H1 (cell line): ENCODE measurements around the gene LRRK1. TPM values are rescaled to one million over a fixed set of nuclear protein-coding genes. Genes with fewer than 3 reads are reported as not detected.

Experiments
- CTCF ChIA-PET: fragments of 300-600 bp; sonication (Branson Sonifier 250); formaldehyde crosslinking; loops from one replicate; lab custom pipeline; 2021; ENCODE audit not compliant: partially characterized antibody; lab: Charles Lee
- POLR2A ChIA-PET: fragments of 300-600 bp; sonication (Branson Sonifier 250); formaldehyde crosslinking; loops from one replicate; lab custom pipeline; 2021; ENCODE audit warnings: inconsistent platforms; ENCODE audit not compliant: partially characterized antibody; lab: Charles Lee
- DNase-seq, 2 experiments: peaks; one replicate each; pipeline versions ENCODE4 v3.0.0 to v3.0.0-alpha.2; 2010 to 2022; ENCODE audit warnings: low spot score in 2 of 2, low read depth in 1 of 2, mixed read lengths in 1 of 2
- FAIRE-seq: peaks from 2 replicates; lab custom pipeline; 2011; peaks lifted over from hg19 to GRCh38; lab: Jason Lieb, UNC
- H2AFZ ChIP-seq: 2 replicates; pipeline ENCODE4 v1.8.1; 2012; ENCODE audit warnings: low read length, inconsistent platforms
- H2AK5ac ChIP-seq: 2 replicates; pipeline ENCODE4 v1.6.1; 2013; ENCODE audit warnings: low read depth, low read length
- H2BK120ac ChIP-seq: replicated peaks from 2 replicates; pipeline ENCODE3; 2013; ENCODE audit warnings: low read depth, low read length, inconsistent platforms
- H2BK12ac ChIP-seq: 2 replicates; pipeline ENCODE4 v1.6.1; 2013; ENCODE audit warnings: low read depth, low read length
- H2BK15ac ChIP-seq: 2 replicates; pipeline ENCODE4 v1.6.1; 2013; ENCODE audit warnings: low read length
- H2BK20ac ChIP-seq: 2 replicates; pipeline ENCODE4 v1.6.1; 2013; ENCODE audit warnings: low read length
- H2BK5ac ChIP-seq: 2 replicates; pipeline ENCODE4 v1.6.1; 2013; ENCODE audit warnings: low read depth, low read length
- H3K14ac ChIP-seq: 2 replicates; pipeline ENCODE4 v1.6.1; 2013; ENCODE audit warnings: inconsistent platforms; ENCODE audit not compliant: insufficient read length
- H3K18ac ChIP-seq: 2 replicates; pipeline ENCODE4 v1.6.1; 2013; ENCODE audit warnings: low read length; ENCODE audit errors: extremely low read depth
- H3K23ac ChIP-seq: 2 replicates; pipeline ENCODE4 v1.6.1; 2013; ENCODE audit warnings: inconsistent platforms; ENCODE audit not compliant: insufficient read length
- H3K23me2 ChIP-seq: 2 replicates; pipeline ENCODE4 v1.6.1; 2013; ENCODE audit warnings: low read depth, low read length
- H3K27ac ChIP-seq: 2 replicates; pipeline ENCODE4 v1.6.1; 2011; ENCODE audit warnings: low read depth, low read length, inconsistent platforms
- H3K27me3 ChIP-seq, 4 experiments: replicated peaks in 1 of 4; 1 replicate in 1 of 4; 2 replicates in 3 of 4; pipeline versions ENCODE4 v1.6.1 to v1.8.1; 2011 to 2013; ENCODE audit warnings: low read length in 3 of 4, mild to moderate bottlenecking in 3 of 4, inconsistent platforms in 2 of 4, mixed read lengths in 2 of 4, moderate library complexity in 1 of 4; ENCODE audit not compliant: control insufficient read depth in 3 of 4, insufficient read depth in 3 of 4; ENCODE audit errors: extremely low read depth in 1 of 4
- H3K36me3 ChIP-seq, 4 experiments: 2 replicates each; pipeline versions ENCODE4 v1.6.1 to v1.8.1; 2011 to 2013; ENCODE audit warnings: mild to moderate bottlenecking in 4 of 4, low read length in 3 of 4, moderate library complexity in 2 of 4, control low read depth in 1 of 4, inconsistent platforms in 1 of 4; ENCODE audit not compliant: insufficient read depth in 4 of 4, control insufficient read depth in 2 of 4
- H3K4ac ChIP-seq: replicated peaks from 2 replicates; pipeline ENCODE3; 2013; ENCODE audit warnings: low read length, low read depth, mixed read lengths, inconsistent platforms; ENCODE audit not compliant: insufficient read length
- H3K4me1 ChIP-seq, 4 experiments: replicated peaks in 1 of 4; 1 replicate in 1 of 4; 2 replicates in 3 of 4; pipeline versions ENCODE4 v1.6.1 to v1.8.1; 2011 to 2013; ENCODE audit warnings: low read length in 3 of 4, inconsistent platforms in 2 of 4, mixed read lengths in 1 of 4; ENCODE audit not compliant: insufficient read depth in 4 of 4, control insufficient read depth in 3 of 4
- H3K4me2 ChIP-seq, 2 experiments: 2 replicates each; pipeline versions ENCODE4 v1.6.1 to v1.8.1; 2011 to 2013; ENCODE audit warnings: low read depth in 2 of 2, low read length in 2 of 2, control low read depth in 1 of 2, inconsistent platforms in 1 of 2, mild to moderate bottlenecking in 1 of 2; ENCODE audit not compliant: insufficient read depth in 1 of 2
- H3K4me3 ChIP-seq, 4 experiments: fragments of 200-600, 300-600 bp in 1 of 4; sonication (generic), shearing (Covaris generic), sonication (Bioruptor Twin) in 1 of 4; 2 replicates each; pipeline versions ENCODE4 v1.5.1 to v1.8.1; 2011 to 2016; ENCODE audit warnings: low read length in 4 of 4, low read depth in 3 of 4, control low read depth in 2 of 4, inconsistent platforms in 2 of 4, mild to moderate bottlenecking in 2 of 4, mixed read lengths in 1 of 4, moderate library complexity in 1 of 4; ENCODE audit not compliant: insufficient read depth in 2 of 4; ENCODE audit errors: extremely low read depth in 1 of 4
- H3K56ac ChIP-seq: replicated peaks from 2 replicates; pipeline ENCODE3; 2013; ENCODE audit warnings: low read depth, mild to moderate bottlenecking, mixed read lengths, low read length, inconsistent platforms; ENCODE audit not compliant: insufficient read length
- H3K79me1 ChIP-seq: 2 replicates; pipeline ENCODE4 v1.6.1; 2013; ENCODE audit warnings: low read depth, low read length, control low read depth
- H3K79me2 ChIP-seq, 2 experiments: 2 replicates each; pipeline versions ENCODE4 v1.6.1 to v1.8.1; 2012 to 2013; ENCODE audit warnings: low read length in 2 of 2, mild to moderate bottlenecking in 2 of 2, inconsistent platforms in 1 of 2; ENCODE audit not compliant: insufficient read depth in 2 of 2, control insufficient read depth in 1 of 2
- H3K9ac ChIP-seq, 4 experiments: replicated peaks in 1 of 4; 1 replicate in 1 of 4; 2 replicates in 3 of 4; pipeline versions ENCODE4 v1.6.1 to v1.8.1; 2011 to 2013; ENCODE audit warnings: low read depth in 3 of 4, low read length in 3 of 4, control low read depth in 2 of 4, mild to moderate bottlenecking in 2 of 4, moderate library complexity in 2 of 4, inconsistent platforms in 1 of 4; ENCODE audit errors: extremely low read depth in 1 of 4
- H3K9me3 ChIP-seq, 2 experiments: 2 replicates each; pipeline versions ENCODE4 v1.6.1 to v1.8.1; 2012 to 2013; ENCODE audit warnings: mild to moderate bottlenecking in 2 of 2, moderate library complexity in 2 of 2, control low read depth in 1 of 2, inconsistent platforms in 1 of 2, low read depth in 1 of 2, low read length in 1 of 2, mixed read lengths in 1 of 2; ENCODE audit not compliant: insufficient read depth in 2 of 2
- H4K20me1 ChIP-seq, 2 experiments: replicated peaks in 1 of 2; 2 replicates each; pipeline versions ENCODE3 to v1.8.1; 2011 to 2013; ENCODE audit warnings: inconsistent platforms in 2 of 2, low read length in 2 of 2, mild to moderate bottlenecking in 1 of 2; ENCODE audit not compliant: insufficient read depth in 2 of 2, control insufficient read depth in 1 of 2
- H4K5ac ChIP-seq: 2 replicates; pipeline ENCODE4 v1.6.1; 2013; ENCODE audit warnings: low read length, low read depth, mixed read lengths, inconsistent platforms; ENCODE audit not compliant: insufficient read length
- H4K8ac ChIP-seq: 2 replicates; pipeline ENCODE4 v1.8.0; 2013; ENCODE audit warnings: mild to moderate bottlenecking, moderate library complexity, low read length, inconsistent platforms; ENCODE audit not compliant: insufficient read depth; ENCODE audit errors: extremely low read depth
- H4K91ac ChIP-seq: replicated peaks from 2 replicates; pipeline ENCODE3; 2013; ENCODE audit warnings: low read length, mixed read lengths, inconsistent platforms; ENCODE audit not compliant: insufficient read length
- ATF2 ChIP-seq: IDR thresholded peaks from 2 replicates; pipeline ENCODE4 v1.6.1; 2012; ENCODE audit warnings: low read length, inconsistent platforms
- CBX8 ChIP-seq: fragments of 300-800, 300-1000 bp; sonication (generic); IDR thresholded peaks from 2 replicates; pipeline ENCODE4 v1.7.1; 2016; ENCODE audit warnings: low read depth, low read length, borderline replicate concordance
- CREB1 ChIP-seq: IDR thresholded peaks from 2 replicates; pipeline ENCODE4 v1.6.1; 2012; ENCODE audit warnings: inconsistent platforms
- E2F6 ChIP-seq: IDR thresholded peaks from 2 replicates; pipeline ENCODE4 v1.6.1; 2012; ENCODE audit warnings: inconsistent platforms
- GABPA ChIP-seq: IDR thresholded peaks from 2 replicates; pipeline ENCODE4 v1.6.1; 2011; ENCODE audit warnings: mild to moderate bottlenecking, low read length, moderate library complexity, borderline replicate concordance; ENCODE audit not compliant: insufficient read depth
- KDM1A ChIP-seq: fragments of 200-600, 300-600 bp; sonication (generic); IDR thresholded peaks from 2 replicates; pipeline ENCODE4 v1.7.1; 2016; ENCODE audit warnings: mild to moderate bottlenecking, low read length, borderline replicate concordance
- KDM4A ChIP-seq: IDR thresholded peaks from one replicate; pipeline ENCODE4 v1.7.1; 2012; ENCODE audit warnings: low read depth, mild to moderate bottlenecking, moderate library complexity, low read length, inconsistent platforms; ENCODE audit not compliant: severe bottlenecking
- KDM5A ChIP-seq: fragments of 200-600 bp; IDR thresholded peaks from 2 replicates; pipeline ENCODE4 v1.7.1; 2012; ENCODE audit warnings: mild to moderate bottlenecking, low read length, inconsistent platforms, mixed read lengths
- MAFK ChIP-seq: IDR thresholded peaks from 2 replicates; pipeline ENCODE4 v1.6.1; 2012; ENCODE audit warnings: low read depth, mild to moderate bottlenecking, improper control_type of control experiment, low read length
- SIN3A ChIP-seq, 2 experiments: IDR thresholded peaks in 1 of 2; conservative IDR thresholded peaks in 1 of 2; 2 replicates each; pipeline ENCODE4 v1.6.1; 2011 to 2012; ENCODE audit warnings: low read length in 2 of 2, improper control_type of control experiment in 1 of 2, low read depth in 1 of 2, mild to moderate bottlenecking in 1 of 2
- SIRT6 ChIP-seq: IDR thresholded peaks from one replicate; pipeline ENCODE4 v1.7.1; 2012; ENCODE audit warnings: low read length, inconsistent platforms
- TCF12 ChIP-seq: IDR thresholded peaks from 2 replicates; pipeline ENCODE4 v1.6.1; 2011; ENCODE audit warnings: low read depth, mild to moderate bottlenecking, low read length
- WGBS, 2 experiments: shearing (Covaris generic) in 1 of 2; methylation state at CpG; one replicate each; pipeline versions ENCODE4 v1.1.6 to v1.1.7; 2013 to 2015; ENCODE audit warnings: low lambda C conversion rate in 2 of 2, mixed read lengths in 2 of 2, inconsistent platforms in 1 of 2, low coverage in 1 of 2, missing lambda C conversion rate in 1 of 2; ENCODE audit not compliant: insufficient replicate concordance in 2 of 2, insufficient coverage in 1 of 2, insufficient read length in 1 of 2; ENCODE audit errors: extremely low coverage in 1 of 2, missing lambda C conversion rate in 1 of 2; 5-methylcytosine and 5-hydroxymethylcytosine counted together
- polyA plus RNA-seq, 7 experiments: library from polyadenylated mRNA; depleted of rRNA in 3 of 7; stranded (reverse) in 5 of 7; unstranded in 2 of 7; fragments of >200 nt in 5 of 7; fragments of 200-250 nt in 2 of 7; gene quantifications; 1 replicate in 5 of 7; 2 replicates in 1 of 7; 4 replicates in 1 of 7; pipeline versions ENCODE4 v1.2.1 to v1.2.3, GENCODE V29; 2011 to 2013; ENCODE audit warnings: missing spikeins in 2 of 7, mixed read lengths in 2 of 7
- total RNA-seq: library from RNA; stranded (reverse); fragmentation: NEBNext Ultra II Directional; extraction: Animal tissue kit (Norgen Biotek cat#: 25700); gene quantifications from 2 replicates; pipeline ENCODE4 v1.2.1, GENCODE V29; 2021

The LRRK1 gene
- total and polyA plus RNA-seq, 2 of the 8 experiments (the other 6 are each of a cell fraction or from before 2014, with no cell fraction given) = 1.2 to 3.6 TPM

DNA sequence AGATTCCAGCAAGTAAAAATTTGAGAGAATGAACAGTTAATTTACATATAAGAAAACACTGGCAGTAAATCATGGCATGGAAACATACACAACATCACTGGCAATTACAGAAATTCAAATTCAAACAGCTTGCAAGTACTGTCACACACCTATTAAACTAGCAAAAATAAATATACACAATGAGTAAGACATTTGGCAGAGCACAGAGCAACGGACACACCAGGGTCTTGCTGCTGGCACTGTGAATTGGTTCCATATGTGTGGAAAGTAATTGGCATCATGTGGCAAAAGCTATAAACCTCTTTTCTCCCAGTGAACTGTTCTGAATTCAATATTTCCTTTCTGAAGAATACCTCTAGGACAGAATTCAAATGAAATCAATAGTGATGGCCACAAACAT lies 78.3 kb downstream of the LRRK1 start:
- no peak overlapping the region for H4K91ac ChIP-seq
- H3K9ac ChIP-seq = no peak overlapping the region
- no peak overlapping the region for H4K5ac ChIP-seq
- WGBS, 2 experiments = 95% methylated on average over 1 of the region's 1 CpG; no CpG with 5 or more reads in 1 of the 2 experiments
- H3K14ac ChIP-seq = no peak overlapping the region
- no peaks in the 10 kb centered on the region for H4K20me1 ChIP-seq
- no peak overlapping the region for H4K8ac ChIP-seq
- no peak for DNase-seq
- H2BK12ac ChIP-seq = no peak overlapping the region
- H3K4me1 ChIP-seq = peaks cover 0 to 7% (median 1%) of the 10 kb centered on the region in 4 experiments; a peak in 4 of 7 replicates
- no peaks in the 10 kb centered on the region for H3K9me3 ChIP-seq
- POLR2A ChIA-PET = no interaction called here
- H2BK20ac ChIP-seq = no peak overlapping the region
- no peak overlapping the region for H2BK15ac ChIP-seq
- no peak overlapping the region for H3K4me2 ChIP-seq
- H3K27me3 ChIP-seq = no peaks in the 10 kb centered on the region; a peak in 1 of 7 replicates
- H2AFZ ChIP-seq = no peak overlapping the region
- no peak overlapping the region for H3K4me3 ChIP-seq
- H3K79me2 ChIP-seq = no peaks in the 10 kb centered on the region
- no peak overlapping the region for H3K23ac ChIP-seq
- H3K27ac ChIP-seq = no peak overlapping the region
- H3K23me2 ChIP-seq = peaks cover 4% of the 10 kb centered on the region; the same call in 1 of the 2 replicates
- H3K36me3 ChIP-seq = no peaks in the 10 kb centered on the region
- H2AK5ac ChIP-seq = no peak overlapping the region
- no peak overlapping the region for H3K56ac ChIP-seq
- H3K4ac ChIP-seq = no peak overlapping the region
- no peak for FAIRE-seq
- no peak overlapping the region for H2BK5ac ChIP-seq
- H3K18ac ChIP-seq = no peak overlapping the region
- H3K79me1 ChIP-seq = no peaks in the 10 kb centered on the region
- CTCF ChIA-PET = interaction anchor here (1.7 to 22.3 kb wide), 2 partner anchors 10 to 79 kb away, joined by 8 to 405 read pairs; partner anchors contain the start of gene LRRK1
- H2BK120ac ChIP-seq = no peak overlapping the region
- TF ChIP-seq TCF12 (no peak), KDM4A (no peak), ATF2 (no peak), E2F6 (no peak), CREB1 (no peak), SIRT6 (no peak), GABPA (no peak), MAFK (no peak), KDM1A (no peak), SIN3A (conservative IDR thresholded peaks at IDR 0.05 in 1 of 2, IDR thresholded peaks at IDR 0.05 in 1 of 2; ENCODE audit: low read depth in 1 of 2, low read length in 2 of 2) (no peak), KDM5A (no peak), CBX8 (no peak)
